ENCODE measurements around the gene OR6B3. TPM values are rescaled to one million over a fixed set of nuclear protein-coding genes. Genes with fewer than 3 reads are reported as not detected.

The OR6B3 gene
- total and polyA plus RNA-seq, 2 of the 8 experiments (the other 6 are each of a cell fraction or from before 2014, with no cell fraction given) = not detected

DNA sequence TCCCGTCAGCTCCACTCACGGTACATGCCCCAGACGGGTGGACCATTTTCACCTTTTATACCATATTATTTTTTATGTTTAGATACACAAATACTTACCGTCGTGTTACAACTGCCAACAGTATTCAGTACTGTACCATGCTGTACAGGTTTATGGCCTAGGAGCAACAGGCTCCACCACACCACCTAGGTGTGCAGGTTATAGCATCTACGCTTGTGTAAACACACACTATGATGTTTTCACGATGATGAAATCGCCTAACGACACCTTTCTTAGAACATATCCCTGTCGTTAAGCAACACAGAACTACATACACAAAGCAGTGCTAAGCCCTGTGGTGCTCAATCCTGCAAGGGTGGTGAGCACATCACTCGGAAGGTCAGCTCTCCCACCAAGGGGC, 52.6 kb downstream of the OR6B3 start:
- no peaks in the 10 kb centered on the region for H3K79me2 ChIP-seq (ENCODE audit: control insufficient read depth in 1 of 2, insufficient read depth in 2 of 2, low read length in 2 of 2)
- no peak overlapping the region for H3K9ac ChIP-seq (replicated peaks in 1 of 4; ENCODE audit: extremely low read depth in 1 of 4, low read depth in 3 of 4, low read length in 3 of 4)
- POLR2A ChIA-PET (ENCODE audit: partially characterized antibody) = interaction anchor here (1.6 kb wide), 1 partner anchor 8 kb away, joined by 3 read pairs; no protein-coding TSS in a partner anchor
- no peak overlapping the region for H2BK12ac ChIP-seq (ENCODE audit: low read depth, low read length)
- H3K79me1 ChIP-seq (ENCODE audit: low read depth, low read length) = peaks cover 2% of the 10 kb centered on the region; the same call in 1 of the 2 replicates
- no peak overlapping the region for H3K4me2 ChIP-seq (ENCODE audit: insufficient read depth in 1 of 2, low read depth in 2 of 2, low read length in 2 of 2)
- no peak overlapping the region for H2AK5ac ChIP-seq (ENCODE audit: low read depth, low read length)
- CTCF ChIA-PET (ENCODE audit: partially characterized antibody) = interaction anchor here (2.5 kb wide), 1 partner anchor 10 kb away, joined by 16 read pairs; no protein-coding TSS in a partner anchor
- H3K27ac ChIP-seq (ENCODE audit: low read depth, low read length) = no peak overlapping the region
- H3K23ac ChIP-seq (ENCODE audit: insufficient read length) = no peak overlapping the region
- H3K4me3 ChIP-seq (ENCODE audit: extremely low read depth in 1 of 4, insufficient read depth in 2 of 4, low read depth in 3 of 4, low read length in 4 of 4) = no peak overlapping the region
- DNase-seq (ENCODE audit: low read depth in 1 of 2, low spot score in 2 of 2) (no peak), FAIRE-seq (no peak)
- H3K18ac ChIP-seq (ENCODE audit: extremely low read depth, low read length) = no peak overlapping the region
- H3K14ac ChIP-seq (ENCODE audit: insufficient read length) = no peak overlapping the region
- no peak overlapping the region for H2BK20ac ChIP-seq (ENCODE audit: low read length)
- H4K91ac ChIP-seq (replicated peaks; ENCODE audit: insufficient read length, low read length) = no peak overlapping the region
- H3K27me3 ChIP-seq (replicated peaks in 1 of 4; ENCODE audit: control insufficient read depth in 3 of 4, extremely low read depth in 1 of 4, insufficient read depth in 3 of 4, low read length in 3 of 4) = no peaks in the 10 kb centered on the region
- no peak overlapping the region for H2BK15ac ChIP-seq (ENCODE audit: low read length)
- no peaks in the 10 kb centered on the region for H3K23me2 ChIP-seq (ENCODE audit: low read depth, low read length)
- H2AFZ ChIP-seq (ENCODE audit: low read length) = no peak overlapping the region
- no peak overlapping the region for H4K8ac ChIP-seq (ENCODE audit: extremely low read depth, insufficient read depth, low read length)
- peaks cover 15 to 28% (median 24%) of the 10 kb centered on the region in 4 experiments; a peak in 7 of 8 replicates for H3K36me3 ChIP-seq (ENCODE audit: control insufficient read depth in 2 of 4, insufficient read depth in 4 of 4, low read length in 3 of 4)
- WGBS, 2 experiments (ENCODE audit: extremely low coverage in 1 of 2, insufficient coverage in 1 of 2, insufficient read length in 1 of 2, insufficient replicate concordance in 2 of 2, low coverage in 1 of 2, low lambda C conversion rate in 2 of 2, missing lambda C conversion rate in 1 of 2) = 93% methylated on average over 11 of the region's 11 CpGs; no CpG with 5 or more reads in 1 of the 2 experiments
- H3K56ac ChIP-seq (replicated peaks; ENCODE audit: insufficient read length, low read depth, low read length) = no peak overlapping the region
- no peaks in the 10 kb centered on the region for H3K9me3 ChIP-seq (ENCODE audit: insufficient read depth in 2 of 2, low read depth in 1 of 2, low read length in 1 of 2)
- no peak overlapping the region for H2BK120ac ChIP-seq (replicated peaks; ENCODE audit: low read depth, low read length)
- no peak overlapping the region for H3K4ac ChIP-seq (replicated peaks; ENCODE audit: insufficient read length, low read depth, low read length)
- no peak overlapping the region for H2BK5ac ChIP-seq (ENCODE audit: low read depth, low read length)
- H3K4me1 ChIP-seq (replicated peaks in 1 of 4; ENCODE audit: control insufficient read depth in 3 of 4, insufficient read depth in 4 of 4, low read length in 3 of 4) = peaks cover 0 to 4% (median 0%) of the 10 kb centered on the region in 4 experiments; a peak in 1 of 7 replicates
- no peak overlapping the region for H4K5ac ChIP-seq (ENCODE audit: insufficient read length, low read depth, low read length)
- peaks cover 2 to 3% of the 10 kb centered on the region in 2 experiments for H4K20me1 ChIP-seq (replicated peaks in 1 of 2; ENCODE audit: control insufficient read depth in 1 of 2, insufficient read depth in 2 of 2, low read length in 2 of 2)
- TF ChIP-seq YY1 (IDR thresholded peaks at IDR 0.05; ENCODE audit: low read depth, low read length) (no peak), TBP (IDR thresholded peaks at IDR 0.05; ENCODE audit: low read depth, low read length) (no peak), KDM5A (IDR thresholded peaks at IDR 0.05; ENCODE audit: low read length) (no peak), NANOG (IDR thresholded peaks at IDR 0.05; ENCODE audit: insufficient read depth, low read depth, low read length, poor library complexity, severe bottlenecking) (no peak), TAF7 (optimal IDR thresholded peaks at IDR 0.05; ENCODE audit: borderline replicate concordance, low read depth, low read length) (no peak), RBBP5 (IDR thresholded peaks at IDR 0.05; ENCODE audit: borderline replicate concordance, low read depth, low read length) (no peak), CTBP2 (IDR thresholded peaks at IDR 0.05; ENCODE audit: borderline replicate concordance, insufficient read depth, insufficient read length, low read length) (no peak), HDAC2 (IDR thresholded peaks at IDR 0.05; ENCODE audit: borderline replicate concordance in 1 of 2, low read depth in 2 of 2, low read length in 2 of 2) (no peak), POLR2AphosphoS5 (IDR thresholded peaks at IDR 0.05; ENCODE audit: low read depth, low read length) (no peak), SRF (IDR thresholded peaks at IDR 0.05; ENCODE audit: low read depth, low read length) (no peak), POU5F1 (IDR thresholded peaks at IDR 0.05; ENCODE audit: low read depth, low read length) (no peak), SP1 (IDR thresholded peaks at IDR 0.05; ENCODE audit: low read depth, low read length) (no peak), SIX5 (IDR thresholded peaks at IDR 0.05; ENCODE audit: low read depth, low read length) (no peak)
- TF ChIP-seq, protein P1, sequence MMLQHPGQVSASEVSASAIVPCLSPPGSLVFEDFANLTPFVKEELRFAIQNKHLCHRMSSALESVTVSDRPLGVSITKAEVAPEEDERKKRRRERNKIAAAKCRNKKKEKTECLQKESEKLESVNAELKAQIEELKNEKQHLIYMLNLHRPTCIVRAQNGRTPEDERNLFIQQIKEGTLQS (IDR thresholded peaks at IDR 0.05; ENCODE audit: insufficient read depth, low read depth, low read length) = no peak
